Stomach (tissue), 9 donors: ENCODE data around the gene SUPT3H. TPM values are rescaled to one million over a fixed set of nuclear protein-coding genes. Genes with fewer than 3 reads are reported as not detected.

Source experiments
- DNase-seq, 2 donors: peaks; one replicate each; pipeline versions ENCODE4 v3.0.0 to v3.0.0-alpha.2; 2013 to 2019
- H3K27ac ChIP-seq, 5 donors: fragments of 200-600 bp in 4 of 5; sonication (generic) in 4 of 5; one replicate each; pipeline ENCODE4 v1.5.1; 2013 to 2019; ENCODE audit warnings: mild to moderate bottlenecking in 1 of 5, moderate library complexity in 1 of 5
- H3K27me3 ChIP-seq, 3 donors: fragments of 200-600 bp; sonication (generic); one replicate each; pipeline ENCODE4 v1.5.1; 2017 to 2019; ENCODE audit warnings: mixed run types in 1 of 3
- H3K36me3 ChIP-seq, 4 donors: fragments of 200-600 bp; sonication (generic); 1 replicate in 3 of 4; 2 replicates in 1 of 4; pipeline ENCODE4 v1.5.1; 2016 to 2019
- H3K4me1 ChIP-seq, 4 donors: fragments of 200-600 bp; sonication (generic); one replicate each; pipeline ENCODE4 v1.5.1; 2016 to 2019
- H3K4me3 ChIP-seq, 4 donors: fragments of 200-600 bp; sonication (generic) in 3 of 4; one replicate each; pipeline ENCODE4 v1.5.1; 2016 to 2019; ENCODE audit warnings: mild to moderate bottlenecking in 1 of 4
- H3K9me3 ChIP-seq, 4 donors: fragments of 200-600 bp; sonication (generic); one replicate each; pipeline ENCODE4 v1.5.1; 2016 to 2019
- EP300 ChIP-seq: sonication (generic); formaldehyde crosslinking; IDR thresholded peaks from one replicate; pipeline ENCODE4 v1.6.1; 2017; ENCODE audit warnings: antibody characterized with exemption
- POLR2A ChIP-seq, 4 donors: fragments of 450-650 bp; IDR thresholded peaks; one replicate each; pipeline ENCODE4 v1.6.1; 2016; ENCODE audit warnings: antibody characterized with exemption in 4 of 4, control low read depth in 2 of 4, mild to moderate bottlenecking in 1 of 4, moderate library complexity in 1 of 4
- POLR2AphosphoS5 ChIP-seq, 3 donors: sonication (generic); formaldehyde crosslinking; IDR thresholded peaks; one replicate each; pipeline ENCODE4 v1.6.1; 2016; ENCODE audit warnings: antibody characterized with exemption in 3 of 3
- WGBS, 5 donors: extraction: QIAGEN DNeasy Blood & Tissue Kit in 3 of 5; methylation state at CpG; one replicate each; pipeline versions ENCODE4 v1.1.5 to v1.1.7; 2013 to 2018; 5-methylcytosine and 5-hydroxymethylcytosine counted together
- intact Hi-C: fragments of 100-400 bp; cut with DNase I; formaldehyde crosslinking; loops from one replicate; pipeline ENCODE4 v1.15.1; 2023; ENCODE audit warnings: low total_unique reads
- polyA plus RNA-seq, 3 donors: library from polyadenylated mRNA; stranded (reverse); fragments of 200-250 nt; gene quantifications; one replicate each; pipeline ENCODE4 v1.2.3, GENCODE V29; 2013
- total RNA-seq, 5 donors: library from RNA; depleted of rRNA; stranded (reverse); fragments of >200 nt; gene quantifications; one replicate each; pipeline versions ENCODE4 v1.1.0 to v1.2.3, GENCODE V29; 2014 to 2016
- TF ChIP-seq, protein P1 (sequence below), 7 experiments: fragments of 450-650 bp in 4 of 7; fragments of 200-600 bp in 3 of 7; sonication (generic) in 3 of 7; IDR thresholded peaks; one replicate each; pipeline ENCODE4 v1.5.1; 2016 to 2019; ENCODE audit warnings: antibody characterized with exemption in 7 of 7, control low read depth in 2 of 7, mild to moderate bottlenecking in 1 of 7
- donor health status: healthy with polysubstance abuse.
- donor health status: Bipolar disorder and iron deficiency.
- donor health status: healthy.

Gene SUPT3H
- total and polyA plus RNA-seq, 8 donors, result 0.29 to 16.2 (median 4.0) TPM; not detected in 1

DNA sequence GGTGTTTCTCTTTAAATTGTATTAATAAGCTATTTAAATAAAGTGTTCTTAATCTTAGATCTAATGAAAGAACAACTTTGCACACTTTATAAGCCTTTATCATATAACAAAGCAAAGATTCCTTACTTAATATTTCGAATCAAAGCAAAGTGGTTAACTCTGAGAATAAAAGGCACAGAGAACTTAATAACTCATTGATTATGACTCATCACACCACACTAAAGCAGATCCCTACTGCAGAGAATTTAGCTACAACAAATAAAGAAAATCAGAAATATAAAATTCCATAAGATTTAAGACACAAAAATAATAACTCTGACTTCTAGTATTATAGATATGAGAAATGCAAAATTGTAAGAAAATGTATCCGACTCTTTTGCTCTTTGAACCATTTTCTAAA is 185.2 kb downstream of the SUPT3H start:
- Histone ChIP-seq H3K27me3 (no peaks in the 10 kb centered on the region), H3K36me3 (no peaks in the 10 kb centered on the region), H3K4me1 (no peaks in the 10 kb centered on the region), H3K9me3 (no peaks in the 10 kb centered on the region), H3K27ac (no peak overlapping the region), H3K4me3 (no peak overlapping the region)
- DNase-seq, result no peak
- 72 to 83% (median 78%) methylated on average over 2 of the region's 2 CpGs for WGBS, 5 donors
- intact Hi-C loops, result no loop called here
- TF ChIP-seq POLR2A (IDR thresholded peaks at IDR 0.05) (no peak), EP300 (no peak), POLR2AphosphoS5 (IDR thresholded peaks at IDR 0.05) (no peak)
- TF ChIP-seq, protein P1, sequence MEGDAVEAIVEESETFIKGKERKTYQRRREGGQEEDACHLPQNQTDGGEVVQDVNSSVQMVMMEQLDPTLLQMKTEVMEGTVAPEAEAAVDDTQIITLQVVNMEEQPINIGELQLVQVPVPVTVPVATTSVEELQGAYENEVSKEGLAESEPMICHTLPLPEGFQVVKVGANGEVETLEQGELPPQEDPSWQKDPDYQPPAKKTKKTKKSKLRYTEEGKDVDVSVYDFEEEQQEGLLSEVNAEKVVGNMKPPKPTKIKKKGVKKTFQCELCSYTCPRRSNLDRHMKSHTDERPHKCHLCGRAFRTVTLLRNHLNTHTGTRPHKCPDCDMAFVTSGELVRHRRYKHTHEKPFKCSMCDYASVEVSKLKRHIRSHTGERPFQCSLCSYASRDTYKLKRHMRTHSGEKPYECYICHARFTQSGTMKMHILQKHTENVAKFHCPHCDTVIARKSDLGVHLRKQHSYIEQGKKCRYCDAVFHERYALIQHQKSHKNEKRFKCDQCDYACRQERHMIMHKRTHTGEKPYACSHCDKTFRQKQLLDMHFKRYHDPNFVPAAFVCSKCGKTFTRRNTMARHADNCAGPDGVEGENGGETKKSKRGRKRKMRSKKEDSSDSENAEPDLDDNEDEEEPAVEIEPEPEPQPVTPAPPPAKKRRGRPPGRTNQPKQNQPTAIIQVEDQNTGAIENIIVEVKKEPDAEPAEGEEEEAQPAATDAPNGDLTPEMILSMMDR (IDR thresholded peaks at IDR 0.05), result no peak

- TF ChIP-seq, protein P1 (IDR thresholded peaks at IDR 0.05), result no peak
- TF ChIP-seq POLR2AphosphoS5 (IDR thresholded peaks at IDR 0.05) (no peak), EP300 (no peak), POLR2A (IDR thresholded peaks at IDR 0.05) (no peak)
- H3K36me3 ChIP-seq, result no peaks in the 10 kb centered on the region
- H3K4me3 ChIP-seq, result no peak overlapping the region
- no peaks in the 10 kb centered on the region for H3K4me1 ChIP-seq
- intact Hi-C loops, result no loop called here
- H3K27me3 ChIP-seq, result no peaks in the 10 kb centered on the region
- no peak for DNase-seq
- no peaks in the 10 kb centered on the region for H3K9me3 ChIP-seq
- H3K27ac ChIP-seq, result no peak overlapping the region
- WGBS, 5 donors, result 67 to 93% (median 89%) methylated on average over 4 of the region's 4 CpGs
Measured at GRCh38 chr6:45191414-45191813, 186.3 kb downstream of the SUPT3H start.

DNA sequence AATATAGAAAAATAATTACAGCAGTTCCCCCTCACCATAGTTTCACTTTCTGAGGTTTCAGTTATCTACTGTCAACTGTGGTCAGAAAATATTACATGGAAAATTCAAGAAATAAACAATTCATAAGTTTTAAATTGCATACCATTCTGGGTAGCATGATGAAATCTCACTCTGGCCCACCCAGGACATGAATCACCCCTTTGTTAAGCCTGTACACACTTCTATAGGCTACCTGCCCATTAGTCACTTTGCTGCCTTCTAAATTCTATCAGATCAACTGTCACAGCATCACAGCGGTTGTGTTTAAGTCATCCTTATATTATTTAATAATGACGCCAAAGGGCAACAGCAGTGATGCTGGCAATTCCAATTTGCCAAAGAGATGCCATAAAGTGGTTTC is 189.9 kb downstream of the SUPT3H start:
- no peaks in the 10 kb centered on the region for H3K9me3 ChIP-seq
- H3K4me1 ChIP-seq, result no peaks in the 10 kb centered on the region
- no peak overlapping the region for H3K27ac ChIP-seq
- DNase-seq, result no peak
- intact Hi-C loops, result no loop called here
- WGBS, 5 donors, result 93 to 97% (median 95%) methylated on average over 2 of the region's 2 CpGs
- TF ChIP-seq, protein P1 (IDR thresholded peaks at IDR 0.05), result no peak
- TF ChIP-seq POLR2AphosphoS5 (IDR thresholded peaks at IDR 0.05), result no peak
- no peak for TF ChIP-seq POLR2A (IDR thresholded peaks at IDR 0.05)
- TF ChIP-seq EP300, result no peak
- no peak overlapping the region for H3K4me3 ChIP-seq
- H3K36me3 ChIP-seq, result no peaks in the 10 kb centered on the region
- H3K27me3 ChIP-seq, result no peaks in the 10 kb centered on the region

- Histone ChIP-seq H3K9me3 (no peaks in the 10 kb centered on the region), H3K4me3 (no peak overlapping the region), H3K27me3 (no peaks in the 10 kb centered on the region), H3K4me1 (no peaks in the 10 kb centered on the region), H3K27ac (no peak overlapping the region), H3K36me3 (no peaks in the 10 kb centered on the region)
- DNase-seq, result peak in 1 of 2 donors; percentile 8
- 87 to 95% (median 90%) methylated on average over 2 of the region's 2 CpGs for WGBS, 5 donors
- TF ChIP-seq POLR2A (IDR thresholded peaks at IDR 0.05), result no peak
- intact Hi-C loops, result no loop called here
Measured at GRCh38 chr6:45185403-45186251, 192.1 kb downstream of the SUPT3H start.

DNA sequence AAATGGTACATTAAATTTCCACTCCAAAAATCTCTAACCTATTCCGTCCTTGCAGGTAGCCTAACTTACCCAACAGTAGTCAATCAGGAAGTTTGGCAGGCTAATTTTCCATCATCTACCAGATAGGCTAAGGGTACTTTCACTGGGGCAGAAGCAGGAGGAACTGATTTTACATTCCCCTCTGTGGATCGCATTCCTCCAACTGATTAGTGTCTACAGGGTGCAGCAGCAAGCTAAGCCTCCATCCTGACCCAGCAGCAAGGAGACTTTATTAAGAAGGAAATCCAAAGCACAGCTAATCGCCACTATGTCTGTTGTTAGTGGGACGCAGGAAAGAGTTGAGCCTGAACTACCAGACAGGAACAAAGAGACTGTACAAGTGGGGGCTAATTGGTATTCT is 192.8 kb downstream of the SUPT3H start:
- no peak overlapping the region for H3K4me3 ChIP-seq
- H3K4me1 ChIP-seq, result no peaks in the 10 kb centered on the region
- no peaks in the 10 kb centered on the region for H3K36me3 ChIP-seq
- H3K27ac ChIP-seq, result no peak overlapping the region
- no peaks in the 10 kb centered on the region for H3K9me3 ChIP-seq
- intact Hi-C loops, result no loop called here
- WGBS, 5 donors, result 89 to 96% (median 93%) methylated on average over 4 of the region's 4 CpGs
- H3K27me3 ChIP-seq, result no peaks in the 10 kb centered on the region
- TF ChIP-seq EP300 (no peak), POLR2A (IDR thresholded peaks at IDR 0.05) (no peak), POLR2AphosphoS5 (IDR thresholded peaks at IDR 0.05) (no peak)
- TF ChIP-seq, protein P1 (IDR thresholded peaks at IDR 0.05), result no peak
- no peak for DNase-seq
